ENCODE data around the gene ARHGAP26.

- TF ChIP-seq CTCF (conservative IDR thresholded peaks at IDR 0.05; ENCODE audit: low read depth, low read length): no peak
- TF ChIP-seq MAZ (IDR thresholded peaks at IDR 0.05; ENCODE audit: borderline replicate concordance, low read depth, low read length): no peak
- no peak for TF ChIP-seq POLR2A (IDR thresholded peaks at IDR 0.05; ENCODE audit: low read depth, low read length)
- no peak for TF ChIP-seq USF2 (IDR thresholded peaks at IDR 0.05; ENCODE audit: low read depth, low read length)
- no peak for TF ChIP-seq MXI1 (IDR thresholded peaks at IDR 0.05; ENCODE audit: borderline replicate concordance, low read depth, low read length)
- TF ChIP-seq RAD21 (IDR thresholded peaks at IDR 0.05; ENCODE audit: low read length): no peak
- no peak for TF ChIP-seq MAFK (IDR thresholded peaks at IDR 0.05; ENCODE audit: low read depth, low read length)
- no peak for TF ChIP-seq RFX5 (IDR thresholded peaks at IDR 0.05; ENCODE audit: low read depth, low read length)
These were observed 295.9 kb downstream of the ARHGAP26 start for GRCh38 chr5:143065996-143066522.
